HFFc6 (cell line): Measurements from ENCODE around the gene AURKB. TPM values are rescaled to one million over a fixed set of nuclear protein-coding genes. Genes with fewer than 3 reads are reported as not detected.

Source experiments
- DNase-seq: peaks from one replicate; pipeline ENCODE4 v3.0.0-alpha.2; 2018
- H3K27ac Mint-ChIP-seq: 2 replicates; pipeline ENCODE4 v1.8.0; 2020; ENCODE audit warnings: mild to moderate bottlenecking, mixed read lengths
- H3K27me3 Mint-ChIP-seq: 2 replicates; pipeline ENCODE4 v1.8.0; 2021; ENCODE audit warnings: mild to moderate bottlenecking, moderate library complexity, mixed read lengths; ENCODE audit not compliant: insufficient read depth
- H3K36me3 Mint-ChIP-seq: 2 replicates; pipeline ENCODE4 v1.8.0; 2021; ENCODE audit warnings: low read depth, mixed read lengths
- H3K4me1 Mint-ChIP-seq: 2 replicates; pipeline ENCODE4 v1.8.0; 2020; ENCODE audit warnings: low read depth, mixed read lengths
- H3K4me3 Mint-ChIP-seq: 2 replicates; pipeline ENCODE4 v1.8.0; 2020; ENCODE audit warnings: mild to moderate bottlenecking, moderate library complexity, mixed read lengths
- H3K9me3 Mint-ChIP-seq: 2 replicates; pipeline ENCODE4 v1.8.0; 2020; ENCODE audit warnings: mild to moderate bottlenecking, mixed read lengths
- microRNA-seq: library from miRNA; unstranded; fragments of <30 nt; microRNA quantifications from one replicate; pipeline ENCODE4, GENCODE V29; 2019
- total RNA-seq, 6 experiments: library from RNA; stranded (reverse); fragmentation: NEBNext Ultra II Directional; extraction: Animal tissue kit (Norgen Biotek cat#: 25700); gene quantifications; 2 replicates in 1 of 6; 3 replicates in 5 of 6; pipeline ENCODE4 v1.2.3, GENCODE V29; 2021
- TF ChIP-seq, protein P1 (sequence below): fragments of 200-600 bp; sonication (generic); IDR thresholded peaks from 2 replicates; pipeline ENCODE4 v1.5.0; 2021; ENCODE audit warnings: antibody characterized with exemption, mild to moderate bottlenecking

AURKB gene
- total RNA-seq, 6 experiments from 2014 or later: 24.5 to 43.4 (median 39.5) TPM

DNA sequence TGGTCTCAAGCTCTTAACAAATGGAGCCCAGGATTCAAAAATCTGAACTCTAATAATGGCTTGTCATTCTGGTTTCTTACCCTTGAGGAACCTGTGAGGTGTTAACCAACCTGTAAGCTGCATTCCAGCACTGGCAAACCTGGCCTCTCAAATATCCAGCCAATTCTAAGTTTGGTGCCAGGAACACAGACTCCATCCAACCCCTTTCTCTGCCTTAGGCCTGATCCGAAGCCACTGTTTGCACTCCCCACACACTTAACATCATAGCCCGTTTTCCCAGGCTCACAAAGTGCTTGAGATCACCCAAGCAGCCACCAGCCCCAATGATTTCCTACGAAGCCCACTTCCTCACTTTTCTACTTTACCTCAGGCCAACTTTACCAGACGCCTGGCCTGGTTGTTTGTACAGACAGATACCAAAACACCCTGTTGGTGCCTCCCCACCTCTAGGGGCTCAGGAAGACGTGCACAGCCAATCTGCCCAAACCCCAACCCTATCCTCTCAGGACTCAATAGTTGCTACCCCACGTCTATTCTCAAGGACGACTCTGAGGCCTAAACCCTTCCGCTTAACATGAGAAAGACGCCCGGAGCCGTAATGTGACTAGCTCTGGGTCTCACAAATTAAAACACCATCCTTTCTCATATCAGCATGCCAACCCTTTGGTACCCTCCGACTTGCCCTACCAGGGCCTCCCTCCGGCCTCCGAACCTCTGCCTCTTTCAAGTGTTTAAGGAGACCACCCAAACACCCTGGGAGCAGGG is 55.0 kb downstream of the AURKB start:
- Mint-ChIP-seq H3K9me3 (no peaks in the 10 kb centered on the region), H3K27ac (no peak overlapping the region), H3K4me3 (no peak overlapping the region), H3K36me3 (no peaks in the 10 kb centered on the region), H3K27me3 (peaks cover 15% of the 10 kb centered on the region), H3K4me1 (peaks cover 21% of the 10 kb centered on the region)
- TF ChIP-seq, protein P1, sequence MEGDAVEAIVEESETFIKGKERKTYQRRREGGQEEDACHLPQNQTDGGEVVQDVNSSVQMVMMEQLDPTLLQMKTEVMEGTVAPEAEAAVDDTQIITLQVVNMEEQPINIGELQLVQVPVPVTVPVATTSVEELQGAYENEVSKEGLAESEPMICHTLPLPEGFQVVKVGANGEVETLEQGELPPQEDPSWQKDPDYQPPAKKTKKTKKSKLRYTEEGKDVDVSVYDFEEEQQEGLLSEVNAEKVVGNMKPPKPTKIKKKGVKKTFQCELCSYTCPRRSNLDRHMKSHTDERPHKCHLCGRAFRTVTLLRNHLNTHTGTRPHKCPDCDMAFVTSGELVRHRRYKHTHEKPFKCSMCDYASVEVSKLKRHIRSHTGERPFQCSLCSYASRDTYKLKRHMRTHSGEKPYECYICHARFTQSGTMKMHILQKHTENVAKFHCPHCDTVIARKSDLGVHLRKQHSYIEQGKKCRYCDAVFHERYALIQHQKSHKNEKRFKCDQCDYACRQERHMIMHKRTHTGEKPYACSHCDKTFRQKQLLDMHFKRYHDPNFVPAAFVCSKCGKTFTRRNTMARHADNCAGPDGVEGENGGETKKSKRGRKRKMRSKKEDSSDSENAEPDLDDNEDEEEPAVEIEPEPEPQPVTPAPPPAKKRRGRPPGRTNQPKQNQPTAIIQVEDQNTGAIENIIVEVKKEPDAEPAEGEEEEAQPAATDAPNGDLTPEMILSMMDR: no peak
- no peak for DNase-seq

Small RNAs within 50 kb of the gene (microRNA-seq; reads per million reads assigned to microRNA genes)
- gene MIR4521: 144 reads per million, percentile 54 among the genes with 10 or more reads in this experiment

Other genes starting within 250 kb of the AURKB start
- gene GUCY2D, start 208.0 kb downstream of the AURKB start, total RNA-seq: not detected
- gene ALOX15B, start 171.5 kb downstream of the AURKB start, total RNA-seq: not detected
- gene ALOX12B, start 122.9 kb downstream of the AURKB start, total RNA-seq: not detected
- under 1 TPM; 0.14 to 0.30 (median 0.21) TPM for gene ALOXE3, start 92.1 kb downstream of the AURKB start, total RNA-seq
- under 1 TPM; 0.24 to 0.54 (median 0.41) TPM for gene HES7, start 86.5 kb downstream of the AURKB start, total RNA-seq
- gene PER1, start 58.2 kb downstream of the AURKB start, total RNA-seq: 10 to 100 TPM; 18.9 to 31.8 (median 26.9) TPM
- gene VAMP2, start 47.6 kb downstream of the AURKB start, total RNA-seq: 10 to 100 TPM; 37.0 to 47.6 (median 44.5) TPM
- gene TMEM107, start 34.2 kb downstream of the AURKB start, total RNA-seq: 10 to 100 TPM; 13.8 to 18.8 (median 17.5) TPM
- gene BORCS6, start 20.4 kb downstream of the AURKB start, total RNA-seq: 1 to 10 TPM; 4.4 to 6.0 (median 4.6) TPM
- gene CTC1, start 37.5 kb upstream of the AURKB start, total RNA-seq: 10 to 100 TPM in 5 of 6 experiments, 1 to 10 TPM in 1; 8.8 to 14.4 (median 10.8) TPM
- 10 to 100 TPM; 46.8 to 63.9 (median 58.8) TPM for gene PFAS, start 38.7 kb upstream of the AURKB start, total RNA-seq
- 10 to 100 TPM; 27.8 to 32.2 (median 30.9) TPM for gene RANGRF, start 78.1 kb upstream of the AURKB start, total RNA-seq
- gene SLC25A35, start 84.8 kb upstream of the AURKB start, total RNA-seq: 1 to 10 TPM; 1.6 to 3.7 (median 3.1) TPM
- not detected for gene ARHGEF15, start 99.7 kb upstream of the AURKB start, total RNA-seq
- gene ODF4, start 129.3 kb upstream of the AURKB start, total RNA-seq: not detected
- gene RPL26, start 172.6 kb upstream of the AURKB start, total RNA-seq: 1,000 to 10,000 TPM; 1,301 to 1,432 (median 1,370) TPM
- not detected for gene RNF222, start 187.3 kb upstream of the AURKB start, total RNA-seq
- 10 to 100 TPM; 65.4 to 79.1 (median 69.2) TPM for gene NDEL1, start 225.3 kb upstream of the AURKB start, total RNA-seq